CD14-positive monocyte (primary cell): ENCODE results near the gene VPS8. TPM values are rescaled to one million over a fixed set of nuclear protein-coding genes. Genes with fewer than 3 reads are reported as not detected.
A peak's percentile ranks its signal among the peaks of the same experiment; 100 is the strongest.

Source experiments
- DNase-seq, 3 donors: peaks; one replicate each; pipeline ENCODE4 v3.0.0-alpha.2; 2011 to 2022
- H2AFZ ChIP-seq: 2 replicates; pipeline ENCODE4 v1.6.0; 2012; ENCODE audit warnings: mild to moderate bottlenecking, low read depth, low read length, inconsistent platforms; ENCODE audit not compliant: insufficient read depth, poor library complexity, severe bottlenecking
- H3K27ac ChIP-seq, 2 donors: 1 replicate in 1 of 2; 2 replicates in 1 of 2; pipeline ENCODE4 v1.5.1; 2012 to 2013; ENCODE audit warnings: low read length in 2 of 2, control low read depth in 1 of 2, inconsistent platforms in 1 of 2, low read depth in 1 of 2, mild to moderate bottlenecking in 1 of 2
- H3K27me3 ChIP-seq, 2 donors: one replicate each; pipeline versions ENCODE4 v1.6.0 to v1.6.1; 2011 to 2013; ENCODE audit warnings: low read length in 2 of 2; ENCODE audit not compliant: control insufficient read depth in 2 of 2, insufficient read depth in 2 of 2
- H3K36me3 ChIP-seq, 2 donors: replicated peaks in 1 of 2; 1 replicate in 1 of 2; 2 replicates in 1 of 2; pipeline versions ENCODE4 v1.5.1 to v1.6.1; 2012 to 2013; ENCODE audit warnings: low read length in 2 of 2, control low read depth in 1 of 2, inconsistent platforms in 1 of 2, mild to moderate bottlenecking in 1 of 2; ENCODE audit not compliant: insufficient read depth in 2 of 2, control insufficient read depth in 1 of 2
- H3K4me1 ChIP-seq, 2 donors: 1 replicate in 1 of 2; 2 replicates in 1 of 2; pipeline versions ENCODE4 v1.5.1 to v1.6.1; 2012 to 2013; ENCODE audit warnings: low read length in 2 of 2, control low read depth in 1 of 2, inconsistent platforms in 1 of 2, mild to moderate bottlenecking in 1 of 2, moderate library complexity in 1 of 2; ENCODE audit not compliant: insufficient read depth in 2 of 2, control insufficient read depth in 1 of 2
- H3K4me2 ChIP-seq: replicated peaks from 2 replicates; pipeline ENCODE3; 2012; ENCODE audit warnings: low read length, moderate library complexity, mild to moderate bottlenecking; ENCODE audit not compliant: poor library complexity, severe bottlenecking; ENCODE audit errors: extremely low read depth
- H3K4me3 ChIP-seq, 3 experiments: fragments of 200-600 bp in 1 of 3; sonication (generic) in 1 of 3; replicated peaks in 1 of 3; 1 replicate in 2 of 3; 2 replicates in 1 of 3; pipeline ENCODE4 v1.5.1; 2011 to 2013; ENCODE audit warnings: low read length in 3 of 3, mild to moderate bottlenecking in 3 of 3, control low read depth in 2 of 3, low read depth in 2 of 3, inconsistent platforms in 1 of 3, moderate library complexity in 1 of 3
- H3K79me2 ChIP-seq: 2 replicates; pipeline ENCODE4 v1.6.0; 2012; ENCODE audit warnings: mild to moderate bottlenecking, control low read depth, inconsistent platforms, low read length, moderate library complexity; ENCODE audit not compliant: insufficient read depth
- H3K9ac ChIP-seq: 2 replicates; pipeline ENCODE4 v1.6.0; 2017; ENCODE audit warnings: low read length, mild to moderate bottlenecking; ENCODE audit not compliant: insufficient read depth, poor library complexity, severe bottlenecking
- H3K9me3 ChIP-seq, 2 donors: replicated peaks in 1 of 2; 1 replicate in 1 of 2; 2 replicates in 1 of 2; pipeline versions ENCODE4 v1.5.1 to v1.6.1; 2012 to 2013; ENCODE audit warnings: low read length in 2 of 2, control low read depth in 1 of 2; ENCODE audit not compliant: control insufficient read depth in 1 of 2, insufficient read depth in 1 of 2
- H4K20me1 ChIP-seq: 2 replicates; pipeline ENCODE4 v1.6.0; 2012; ENCODE audit warnings: mild to moderate bottlenecking, low read length, control low read depth, moderate library complexity; ENCODE audit not compliant: insufficient read depth
- H3K27ac Mint-ChIP-seq, 7 donors: one replicate each; pipeline ENCODE4 v1.8.0; 2020; ENCODE audit warnings: mild to moderate bottlenecking in 7 of 7, mixed read lengths in 7 of 7, moderate library complexity in 6 of 7, inconsistent platforms in 2 of 7
- H3K27me3 Mint-ChIP-seq, 3 donors: one replicate each; pipeline ENCODE4 v1.8.0; 2021 to 2022; ENCODE audit warnings: low read depth in 3 of 3, mild to moderate bottlenecking in 3 of 3, mixed read lengths in 3 of 3, moderate library complexity in 3 of 3, inconsistent platforms in 1 of 3
- H3K36me3 Mint-ChIP-seq, 2 donors: one replicate each; pipeline ENCODE4 v1.8.0; 2020; ENCODE audit warnings: mixed read lengths in 2 of 2, inconsistent platforms in 1 of 2, mild to moderate bottlenecking in 1 of 2
- H3K4me1 Mint-ChIP-seq: one replicate; pipeline ENCODE4 v1.8.0; 2020; ENCODE audit warnings: mild to moderate bottlenecking, mixed read lengths
- H3K4me3 Mint-ChIP-seq, 2 donors: one replicate each; pipeline ENCODE4 v1.8.0; 2020; ENCODE audit warnings: mild to moderate bottlenecking in 2 of 2, mixed read lengths in 2 of 2, moderate library complexity in 1 of 2
- H3K9me3 Mint-ChIP-seq, 7 donors: one replicate each; pipeline ENCODE4 v1.8.0; 2020 to 2022; ENCODE audit warnings: mixed read lengths in 7 of 7, mild to moderate bottlenecking in 6 of 7, moderate library complexity in 6 of 7, inconsistent platforms in 2 of 7
- CTCF ChIP-seq: fragments of 200-600 bp; IDR thresholded peaks from one replicate; pipeline ENCODE4 v1.8.0; 2022; ENCODE audit warnings: antibody characterized with exemption, mild to moderate bottlenecking
- WGBS: methylation state at CpG from one replicate; pipeline ENCODE4 v1.1.5; 2013; ENCODE audit warnings: missing lambda C conversion rate; ENCODE audit not compliant: insufficient coverage; 5-methylcytosine and 5-hydroxymethylcytosine counted together
- intact Hi-C, 2 donors: fragments of 100-400 bp; cut with micrococcal nuclease; formaldehyde crosslinking; loops; one replicate each; pipeline versions ENCODE4 v1.15.0 to v1.15.1; 2023
- polyA plus RNA-seq, 3 donors: library from polyadenylated mRNA; depleted of rRNA in 1 of 3; unstranded in 2 of 3; stranded (reverse) in 1 of 3; fragments of 300-500 nt in 2 of 3; fragments of >200 nt in 1 of 3; fragmentation: Illumina TruSeq in 2 of 3; gene quantifications; 1 replicate in 2 of 3; 2 replicates in 1 of 3; pipeline ENCODE4 v1.2.3, GENCODE V29; 2012 to 2021

The VPS8 gene
- polyA plus RNA-seq, 3 donors, result 22.0 to 42.3 (median 29.2) TPM

GRCh38 chr3:184783319-184783718 is 28.6 kb upstream of the VPS8 start:
- H3K27me3 Mint-ChIP-seq, result peaks cover 6 to 10% (median 8%) of the 10 kb centered on the region in 3 donors
- no peaks in the 10 kb centered on the region for H3K36me3 ChIP-seq
- intact Hi-C loops, result no loop called here
- H4K20me1 ChIP-seq, result no peaks in the 10 kb centered on the region
- no peak overlapping the region for H3K4me2 ChIP-seq
- peaks cover 41 to 45% of the 10 kb centered on the region in 2 donors for H3K4me1 ChIP-seq
- no peaks in the 10 kb centered on the region for H3K9me3 ChIP-seq
- H3K4me1 Mint-ChIP-seq, result peaks cover 37% of the 10 kb centered on the region
- H3K9ac ChIP-seq, result no peak overlapping the region
- H3K79me2 ChIP-seq, result no peaks in the 10 kb centered on the region
- H3K4me3 ChIP-seq, result no peak overlapping the region
- 100% methylated on average over 6 of the region's 7 CpGs for WGBS
- DNase-seq, result no peak
- no peaks in the 10 kb centered on the region for H3K27me3 ChIP-seq
- no peak overlapping the region for H3K27ac Mint-ChIP-seq
- no peak overlapping the region for H2AFZ ChIP-seq
- no peak overlapping the region for H3K27ac ChIP-seq
- peaks cover 0 to 2% of the 10 kb centered on the region in 2 donors for H3K36me3 Mint-ChIP-seq
- no peak for TF ChIP-seq CTCF
- H3K9me3 Mint-ChIP-seq, result peaks cover 0 to 1% (median 0%) of the 10 kb centered on the region in 7 donors
- no peak overlapping the region for H3K4me3 Mint-ChIP-seq

GRCh38 chr3:184784731-184785500 is 27.1 kb upstream of the VPS8 start:
- peak overlapping the region; percentile 55 for H3K4me2 ChIP-seq
- H3K4me1 ChIP-seq, result peaks cover 45 to 53% of the 10 kb centered on the region in 2 donors
- H3K27ac ChIP-seq, result no peak overlapping the region
- H3K27me3 ChIP-seq, result no peaks in the 10 kb centered on the region
- H3K9me3 ChIP-seq, result no peaks in the 10 kb centered on the region
- H3K4me1 Mint-ChIP-seq, result peaks cover 29% of the 10 kb centered on the region
- no peaks in the 10 kb centered on the region for H4K20me1 ChIP-seq
- peaks cover 0 to 7% (median 0%) of the 10 kb centered on the region in 3 donors for H3K27me3 Mint-ChIP-seq
- no peak for DNase-seq
- H3K36me3 ChIP-seq, result no peaks in the 10 kb centered on the region
- H3K4me3 ChIP-seq, result peak overlapping the region in 1 of 3 experiments; percentile 49
- H3K27ac Mint-ChIP-seq, result no peak overlapping the region
- peak overlapping the region; percentile 23 for H2AFZ ChIP-seq
- no peak overlapping the region for H3K4me3 Mint-ChIP-seq
- TF ChIP-seq CTCF, result no peak
- WGBS, result 33% methylated on average over 11 of the region's 13 CpGs
- H3K79me2 ChIP-seq, result no peaks in the 10 kb centered on the region
- H3K9ac ChIP-seq, result no peak overlapping the region
- peaks cover 0 to 1% (median 0%) of the 10 kb centered on the region in 7 donors for H3K9me3 Mint-ChIP-seq
- intact Hi-C loops, result no loop called here
- H3K36me3 Mint-ChIP-seq, result peaks cover 0 to 2% of the 10 kb centered on the region in 2 donors
